Gastrocnemius medialis (tissue), 4 donors: ENCODE data around the gene DEDD2.

ENCODE experiments used
- CTCF ChIP-seq, 5 experiments: fragments of 450-650 bp in 3 of 5; fragments of 200-600 bp in 2 of 5; sonication (generic) in 2 of 5; IDR thresholded peaks in 4 of 5; conservative IDR thresholded peaks in 1 of 5; 1 replicate in 4 of 5; 2 replicates in 1 of 5; pipeline ENCODE4 v1.5.1; 2016 to 2019; ENCODE audit warnings: antibody characterized with exemption in 5 of 5, mild to moderate bottlenecking in 3 of 5, moderate library complexity in 3 of 5
- POLR2A ChIP-seq, 2 donors: fragments of 450-650 bp; IDR thresholded peaks; one replicate each; pipeline ENCODE4 v1.6.1; 2017; ENCODE audit warnings: antibody characterized with exemption in 2 of 2, mild to moderate bottlenecking in 2 of 2, moderate library complexity in 2 of 2

- no peak for TF ChIP-seq POLR2A (IDR thresholded peaks at IDR 0.05)
- no peak for TF ChIP-seq CTCF (IDR thresholded peaks at IDR 0.05 in 4 of 5, conservative IDR thresholded peaks at IDR 0.05 in 1 of 5)
Measured at GRCh38 chr19:42196011-42197001, 21.2 kb downstream of the DEDD2 start.
